ENCODE data around the gene OSBPL5.

Gene OSBPL5

GRCh38 chr11:3123761-3124733 lies 41.1 kb downstream of the OSBPL5 start:
- no peak for TF ChIP-seq CTCF (IDR thresholded peaks at IDR 0.05; ENCODE audit: low read depth, low read length)
- no peak overlapping the region for H3K4me3 ChIP-seq (ENCODE audit: low read depth, low read length)

- TF ChIP-seq CTCF (IDR thresholded peaks at IDR 0.05; ENCODE audit: low read depth, low read length) = no peak
Measured at GRCh38 chr11:3123305-3123704, 41.8 kb downstream of the OSBPL5 start.

GRCh38 chr11:3122775-3123201 lies 42.3 kb downstream of the OSBPL5 start:
- no peak for TF ChIP-seq CTCF (IDR thresholded peaks at IDR 0.05; ENCODE audit: low read depth, low read length)
- no peak overlapping the region for H3K4me3 ChIP-seq (ENCODE audit: low read depth, low read length)

More at GRCh38 chr11:3123305-3123704, 41.8 kb downstream of the OSBPL5 start:
- H3K4me3 ChIP-seq (ENCODE audit: low read depth, low read length) = no peak overlapping the region

- no peak overlapping the region for H3K4me3 ChIP-seq (ENCODE audit: low read depth, low read length)
- no peak for TF ChIP-seq CTCF (IDR thresholded peaks at IDR 0.05; ENCODE audit: low read depth, low read length)
Measured at GRCh38 chr11:3121931-3122774, 43.0 kb downstream of the OSBPL5 start.

- no peak overlapping the region for H3K4me3 ChIP-seq (ENCODE audit: low read depth, low read length)
- TF ChIP-seq CTCF (IDR thresholded peaks at IDR 0.05; ENCODE audit: low read depth, low read length) = no peak
Measured at GRCh38 chr11:3121416-3121815, 43.7 kb downstream of the OSBPL5 start.

- no peak for TF ChIP-seq CTCF (IDR thresholded peaks at IDR 0.05; ENCODE audit: low read depth, low read length)
- no peak overlapping the region for H3K4me3 ChIP-seq (ENCODE audit: low read depth, low read length)
Measured at GRCh38 chr11:3120071-3120792, 44.9 kb downstream of the OSBPL5 start.
